ENCODE data around the gene REXO2.
A peak's percentile ranks its signal among the peaks of the same experiment; 100 is the strongest.

REXO2 gene

GRCh38 chr11:114439229-114440120, at the start of gene REXO2:
TSS of gene REXO2 (plus strand) at chr11:114439467. CDS start at chr11:114439529, 62 bp downstream.
- FAIRE-seq: peak; percentile 95

DNA sequence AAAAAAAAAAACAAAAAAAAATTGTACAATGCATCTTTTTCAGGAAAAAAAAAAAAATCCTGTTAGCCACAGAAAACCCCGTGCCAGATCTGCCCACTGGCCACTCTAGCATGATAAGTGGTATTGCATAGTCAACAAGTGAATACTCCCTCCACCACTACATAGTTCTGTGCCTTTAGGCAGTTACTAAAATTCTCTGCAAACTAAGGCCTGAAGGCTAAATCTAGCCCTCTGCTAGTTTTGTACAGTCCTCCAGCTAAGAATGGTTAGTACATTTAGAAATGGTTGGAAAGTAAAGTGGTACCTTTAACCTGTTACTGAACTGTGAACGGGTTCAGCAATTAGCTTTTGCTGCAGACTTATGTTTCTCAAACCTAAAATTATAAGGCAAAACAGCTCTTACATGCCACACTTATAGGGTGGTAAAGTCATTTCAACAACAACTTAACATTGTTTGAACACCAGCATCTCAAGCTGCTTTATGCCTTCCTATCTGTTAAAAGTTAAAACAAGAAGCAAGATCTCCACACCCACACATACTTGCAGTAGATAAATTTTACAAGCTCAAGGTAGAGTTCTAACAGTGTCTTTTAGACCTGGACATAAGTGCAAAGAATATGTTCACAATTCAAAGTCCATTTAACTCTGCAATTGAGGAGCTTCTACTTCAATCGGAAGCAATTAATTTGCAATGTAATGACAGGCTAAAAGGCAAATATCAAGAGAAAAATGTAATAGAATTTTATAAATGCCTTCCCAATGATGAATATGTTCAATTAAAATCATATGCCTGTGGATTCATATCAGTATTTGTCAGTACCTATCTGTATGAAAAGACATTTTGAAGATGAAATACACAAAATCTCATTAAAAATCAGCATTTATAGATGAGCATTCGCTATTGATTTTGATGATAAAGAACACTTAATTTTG, 46.3 kb upstream of the REXO2 start:
- FAIRE-seq: no peak

- FAIRE-seq: no peak
Observed at GRCh38 chr11:114395736-114396135, 43.5 kb upstream of the REXO2 start.

DNA sequence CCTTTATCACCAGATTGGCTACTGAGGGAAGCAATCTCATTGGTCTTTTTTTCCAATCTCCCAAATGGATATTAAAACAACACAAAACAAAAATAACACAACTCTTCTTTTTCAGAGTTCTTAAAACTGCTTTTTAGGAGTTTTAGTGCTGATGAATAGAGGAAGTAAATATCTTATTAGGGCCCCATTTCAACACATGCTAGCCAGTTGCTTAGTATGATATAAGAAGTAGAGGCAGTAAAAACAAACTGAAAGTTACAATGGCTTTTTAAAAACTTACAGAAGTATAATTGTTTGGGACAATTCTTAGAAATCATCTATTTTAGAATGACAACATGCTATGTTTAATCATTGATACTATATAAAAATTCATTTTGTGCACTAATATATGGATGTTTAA, 42.4 kb upstream of the REXO2 start:
- no peak for FAIRE-seq

- FAIRE-seq: no peak
Observed at GRCh38 chr11:114397349-114397982, 41.8 kb upstream of the REXO2 start.

- FAIRE-seq: no peak
Observed at GRCh38 chr11:114398303-114398920, 40.9 kb upstream of the REXO2 start.

DNA sequence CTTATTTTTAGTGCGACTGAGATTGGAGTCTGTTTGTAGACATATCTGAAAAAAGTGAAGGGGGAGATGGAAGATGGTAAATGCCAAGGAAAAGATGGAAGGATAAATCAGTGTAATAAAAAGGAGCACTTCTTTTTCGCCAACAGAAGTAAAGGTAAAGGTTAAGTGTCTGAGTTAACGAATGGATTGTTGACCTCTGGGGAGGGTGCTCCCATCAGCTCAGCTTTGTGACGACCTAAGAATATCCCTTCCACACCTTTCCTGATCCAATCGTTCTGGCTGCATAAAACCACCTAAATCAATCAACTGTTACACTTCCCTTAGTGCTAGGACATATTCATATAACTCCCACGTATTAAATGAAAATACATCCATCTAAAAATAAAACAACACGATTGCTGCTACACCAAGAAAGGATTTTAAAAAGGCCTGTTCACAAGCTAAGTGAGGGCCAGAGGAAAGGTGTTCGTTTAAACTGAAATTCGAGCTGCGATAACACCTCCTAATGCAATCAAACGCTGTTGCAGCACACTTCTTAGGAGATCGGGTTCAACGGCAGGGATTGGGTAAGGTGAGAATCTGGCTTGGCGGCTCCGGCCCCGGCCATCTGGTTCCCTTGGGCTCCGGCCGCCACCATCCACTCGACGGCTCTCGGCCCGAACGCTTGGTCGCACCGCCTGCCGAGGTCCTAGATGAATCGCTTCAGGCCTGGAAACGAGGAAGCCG, 39.6 kb upstream of the REXO2 start:
- FAIRE-seq: no peak

GRCh38 chr11:114400216-114400914, 38.9 kb upstream of the REXO2 start, which contains the start of the genes C11orf71 and RBM7:
TSS of gene C11orf71 (minus strand) at chr11:114400511. CDS start at chr11:114400331, 180 bp downstream.
TSS of gene RBM7 (plus strand) at chr11:114400666. CDS start at chr11:114400672, 6 bp downstream.
- peak; percentile 97 for FAIRE-seq

DNA sequence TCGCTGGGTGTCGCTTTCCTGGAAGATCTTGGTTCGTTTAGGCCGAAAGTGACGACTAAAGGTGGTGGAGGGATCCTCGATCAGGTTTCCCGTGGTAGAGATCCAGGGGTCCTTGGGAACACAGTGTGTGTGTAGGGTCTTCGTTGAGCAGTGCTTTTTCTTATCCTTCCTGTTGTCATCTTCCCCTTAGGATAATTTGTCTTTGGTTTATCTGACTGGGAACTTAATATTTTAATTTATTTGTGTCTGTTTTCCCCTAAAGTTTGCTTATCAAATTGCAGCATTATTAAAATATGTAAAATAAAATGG, 38.4 kb upstream of the REXO2 start:
- no peak for FAIRE-seq

GRCh38 chr11:114401311-114401710, 38.0 kb upstream of the REXO2 start:
- FAIRE-seq: peak; percentile 77

GRCh38 chr11:114412946-114413345, 26.3 kb upstream of the REXO2 start:
- FAIRE-seq: no peak

DNA sequence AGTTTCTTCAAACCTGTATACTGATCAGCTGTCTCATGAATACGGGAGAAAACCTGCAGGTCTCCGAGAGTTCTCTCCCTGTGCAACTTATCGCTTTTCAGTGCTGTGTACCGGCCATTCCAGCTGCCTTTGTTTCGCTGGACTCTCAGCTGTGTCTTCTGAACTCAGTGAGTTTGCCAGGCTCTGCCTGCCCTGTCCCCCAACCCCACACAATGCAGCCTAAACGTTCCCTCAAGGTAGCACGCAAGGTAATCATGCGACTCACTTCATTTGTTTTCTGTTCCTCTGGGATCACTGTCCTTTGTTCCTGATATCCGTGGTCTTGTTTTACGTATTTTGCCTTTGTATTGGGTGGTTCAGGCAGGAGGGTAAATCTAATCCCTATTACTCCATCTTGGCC, 25.3 kb upstream of the REXO2 start:
- FAIRE-seq: no peak

- no peak for FAIRE-seq
Observed at GRCh38 chr11:114416441-114416961, 22.8 kb upstream of the REXO2 start.

DNA sequence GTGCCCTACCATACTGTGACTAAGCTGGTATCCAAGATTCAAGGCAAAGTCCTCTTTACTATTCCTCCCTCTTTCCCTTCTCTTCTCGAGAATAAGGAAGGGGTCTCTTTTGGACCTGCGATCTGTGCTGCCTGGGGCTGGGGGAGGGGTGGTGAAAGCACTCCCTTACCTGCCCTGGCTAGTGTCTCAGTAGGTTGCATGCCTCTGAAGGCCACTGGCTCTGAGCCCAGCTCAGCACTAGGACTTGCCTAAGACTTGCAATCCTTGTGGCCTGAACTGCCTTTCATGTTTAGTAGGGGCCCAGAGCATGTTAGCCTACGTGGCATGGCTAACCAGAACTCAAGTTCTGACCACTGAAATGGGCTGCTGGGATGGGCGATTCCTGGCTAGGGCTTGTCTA, 13.0 kb upstream of the REXO2 start:
- FAIRE-seq: no peak

- FAIRE-seq: no peak
Observed at GRCh38 chr11:114430290-114430689, 9.0 kb upstream of the REXO2 start.

- FAIRE-seq: no peak
Observed at GRCh38 chr11:114432893-114433292, 6.4 kb upstream of the REXO2 start.

DNA sequence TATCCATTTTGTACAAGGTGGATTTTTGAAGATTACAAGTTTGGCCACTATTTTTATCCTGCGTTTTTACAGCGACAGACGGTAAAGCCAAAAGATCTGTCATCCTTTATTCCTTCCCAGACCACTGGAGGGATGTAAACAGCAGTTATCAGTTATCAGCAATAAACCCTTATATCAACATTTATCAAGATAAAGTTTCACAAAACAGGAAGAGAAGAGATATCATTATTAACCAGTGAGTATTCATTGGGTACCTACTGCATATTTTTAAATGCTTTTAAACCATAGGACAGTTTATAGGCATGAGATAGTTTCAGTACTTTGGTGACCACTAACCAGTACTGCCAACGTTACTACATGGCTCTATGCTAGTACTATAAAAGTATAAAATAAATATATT, 5.9 kb upstream of the REXO2 start:
- FAIRE-seq: no peak

- no peak for FAIRE-seq
Observed at GRCh38 chr11:114438303-114438702, 964 bp upstream of the REXO2 start.

DNA sequence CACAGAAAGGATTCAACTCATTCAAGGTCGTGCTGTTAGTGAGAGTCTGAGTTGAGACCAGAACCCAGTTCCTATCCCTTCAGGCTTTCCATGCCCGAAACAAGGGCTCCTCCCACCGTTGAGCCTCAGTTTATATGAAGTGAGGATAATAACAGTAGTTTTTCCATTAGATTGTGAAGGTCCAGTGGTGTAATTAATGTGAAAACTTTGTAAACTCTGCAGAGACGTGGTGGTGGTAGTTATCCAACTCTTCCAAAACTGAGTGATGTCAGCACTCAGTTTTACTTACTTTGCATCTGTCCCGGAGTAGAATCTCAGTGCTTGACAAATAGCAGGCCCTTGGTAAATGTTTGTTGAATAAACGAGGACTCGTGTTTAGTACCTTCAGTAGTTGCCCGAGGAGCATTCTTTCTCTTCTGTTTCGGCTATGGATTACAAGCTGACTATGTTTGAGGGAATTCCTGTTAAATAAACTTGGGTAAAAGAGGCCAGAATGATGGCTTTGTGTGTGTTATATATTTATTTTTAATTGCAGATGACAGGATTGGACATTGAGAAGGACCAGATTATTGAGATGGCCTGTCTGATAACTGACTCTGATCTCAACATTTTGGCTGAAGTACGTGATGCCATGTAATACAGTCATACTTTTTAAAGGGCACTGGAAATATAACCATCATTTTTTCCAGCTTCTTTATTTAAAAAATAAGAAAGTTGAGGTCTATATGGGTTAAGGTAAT, 1.0 kb downstream of the REXO2 start:
- no peak for FAIRE-seq

Data from G401.6 (cell line).